GM21390 (cell line): ENCODE data around the gene CTSD.

ENCODE experiments used
- ATAC-seq: cut with Tn5 transposase; IDR thresholded peaks from one replicate; pipeline ENCODE4 v1.9.1; 2021; ENCODE audit not compliant: unreplicated experiment

Gene CTSD

DNA sequence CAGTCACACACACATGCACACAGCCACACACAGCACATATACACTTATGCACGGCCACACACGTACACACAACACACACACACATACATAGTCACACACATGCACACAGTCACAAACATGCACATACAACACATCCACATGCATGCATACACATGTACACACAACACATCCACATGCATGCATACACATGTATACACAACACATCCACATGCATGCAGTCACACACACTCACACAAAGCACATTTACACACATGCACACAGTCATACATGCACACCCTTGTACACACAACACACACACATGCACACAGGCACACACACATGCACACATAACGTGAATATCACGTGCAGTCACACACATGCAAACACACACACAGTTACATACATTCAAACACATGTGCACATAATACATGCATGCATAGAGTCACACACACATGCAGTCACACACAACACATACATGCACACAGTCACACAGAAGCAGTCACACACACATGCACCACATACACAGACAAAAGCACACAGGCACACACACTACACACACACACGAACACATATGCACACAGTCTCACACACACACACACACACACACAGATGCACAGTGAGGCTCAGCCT is 32.2 kb downstream of the CTSD start:
- no peak for ATAC-seq

- ATAC-seq = no peak
Observed at GRCh38 chr11:1730059-1730629, 33.6 kb downstream of the CTSD start.

DNA sequence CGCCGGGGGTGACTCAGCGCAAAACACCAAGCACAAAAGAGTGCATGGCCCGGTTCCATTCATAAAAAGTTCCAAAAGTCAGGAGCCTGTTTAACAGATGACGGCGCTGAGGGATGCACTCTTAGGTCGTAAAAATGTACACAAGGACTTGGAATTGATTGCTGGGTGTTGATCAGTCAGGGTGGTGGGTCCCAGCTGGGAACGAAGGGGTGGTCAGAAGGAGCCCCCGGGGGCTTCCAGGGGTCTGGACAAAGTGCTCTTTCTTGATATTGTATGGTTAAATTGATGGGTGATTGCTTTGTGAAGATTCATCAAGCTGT is 34.1 kb downstream of the CTSD start:
- ATAC-seq = no peak

- ATAC-seq = no peak
Observed at GRCh38 chr11:1728931-1729691, 34.6 kb downstream of the CTSD start.

DNA sequence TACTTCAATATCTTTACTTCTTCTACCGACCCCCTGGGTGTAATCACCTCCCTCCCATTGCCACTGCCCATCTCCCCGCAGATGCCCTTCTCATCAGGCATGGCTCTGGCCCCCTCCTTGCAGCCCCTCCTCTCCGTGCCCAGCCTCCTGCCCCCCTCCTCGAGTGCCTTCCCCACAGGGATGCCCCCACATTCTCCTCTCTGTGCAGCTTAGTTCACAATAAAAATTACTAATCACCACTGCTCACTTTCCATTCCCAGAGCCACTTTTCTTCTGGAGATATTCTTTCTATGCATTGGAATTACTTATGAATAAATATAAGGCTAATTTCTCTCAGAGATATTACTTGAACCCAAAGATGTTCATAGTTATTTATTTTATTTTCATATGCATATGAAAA is 35.4 kb downstream of the CTSD start:
- ATAC-seq = no peak

- no peak for ATAC-seq
Observed at GRCh38 chr11:1727861-1728260, 35.9 kb downstream of the CTSD start.

GRCh38 chr11:1727096-1727690 is 36.5 kb downstream of the CTSD start:
- ATAC-seq = no peak

DNA sequence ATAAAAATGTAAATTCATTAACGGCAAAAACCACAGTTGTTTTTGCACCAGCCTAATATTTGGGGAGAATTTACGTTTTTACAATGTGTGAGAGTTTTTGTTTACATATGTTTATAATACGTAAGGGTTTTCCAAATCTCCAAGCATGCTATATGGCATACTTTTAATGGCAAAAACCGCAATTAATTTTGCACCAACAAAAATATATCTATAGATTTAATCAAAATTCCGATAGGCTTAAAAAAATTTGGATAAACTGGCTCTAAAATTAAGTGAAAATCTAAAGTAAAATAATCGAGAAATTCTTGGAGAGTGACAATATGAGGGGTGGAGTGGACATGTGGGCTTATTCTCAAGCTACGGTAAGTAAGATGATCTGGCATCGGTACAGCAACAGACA is 43.9 kb downstream of the CTSD start:
- no peak for ATAC-seq

DNA sequence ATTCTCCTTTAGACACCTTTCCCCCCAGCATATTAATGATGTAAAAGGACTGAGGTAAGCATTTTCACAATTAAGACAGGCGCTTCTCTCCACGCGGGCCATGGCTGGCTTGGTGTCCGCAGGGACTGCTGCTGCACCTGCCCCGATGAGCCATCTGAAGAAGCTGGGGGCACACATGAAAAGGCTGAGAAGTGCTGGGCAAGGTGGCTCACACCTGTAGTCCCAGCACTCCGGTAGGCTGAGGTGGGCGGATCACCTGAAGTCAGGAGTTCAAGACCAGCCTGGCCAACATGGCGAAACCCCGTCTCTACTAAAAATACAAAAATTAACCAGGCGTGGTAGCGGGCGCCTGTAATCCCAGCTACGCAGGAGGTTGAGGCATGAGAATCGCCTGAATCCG is 45.4 kb downstream of the CTSD start:
- ATAC-seq = no peak

- ATAC-seq = no peak
Observed at GRCh38 chr11:1717745-1718144, 46.0 kb downstream of the CTSD start.

DNA sequence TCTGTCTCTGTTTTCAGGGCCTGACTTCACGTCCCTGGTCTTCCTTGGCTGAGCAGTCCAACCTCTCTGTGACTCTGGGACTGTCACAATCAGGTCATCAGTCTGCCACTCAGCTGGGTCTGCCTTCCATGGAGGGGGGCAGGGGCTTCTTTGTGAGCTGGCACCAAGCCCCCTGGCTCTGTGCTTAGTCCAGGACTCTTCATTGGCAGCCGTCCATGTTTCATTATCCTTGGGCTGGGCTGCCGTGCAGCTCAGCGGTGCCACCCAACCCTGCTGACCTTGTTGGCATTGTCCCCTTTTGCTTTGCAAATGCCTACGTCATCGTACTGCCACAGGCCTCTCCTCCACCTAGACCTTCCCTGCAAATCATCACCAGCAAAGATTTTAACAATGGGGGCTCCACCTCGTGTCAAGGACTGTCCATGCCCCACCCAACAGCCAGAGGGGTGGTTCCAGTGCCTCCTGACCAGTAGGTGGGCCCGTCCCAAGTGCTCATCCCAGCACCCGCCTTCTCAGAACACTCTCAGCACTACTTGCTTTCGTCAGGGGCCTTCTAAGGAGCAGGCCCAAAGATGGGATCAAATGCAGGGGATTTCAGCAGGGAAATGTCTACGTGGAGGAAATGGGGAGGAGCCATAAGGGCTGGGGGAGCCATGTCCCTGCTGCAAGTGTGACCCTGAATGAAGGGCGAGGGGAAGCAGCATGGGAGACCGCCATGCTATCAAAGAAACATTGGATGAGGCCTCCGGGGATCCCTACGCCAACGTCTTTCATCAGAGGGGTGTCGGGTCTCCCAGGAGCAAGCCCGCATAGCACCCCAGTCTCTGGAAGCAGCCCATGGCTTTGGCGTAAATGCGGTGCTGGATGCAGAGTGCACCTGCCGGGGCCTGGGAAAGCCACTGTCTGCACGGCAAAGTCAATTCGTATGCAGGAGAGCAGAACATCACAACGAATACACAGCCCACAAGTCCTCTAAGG is 48.5 kb downstream of the CTSD start:
- no peak for ATAC-seq

DNA sequence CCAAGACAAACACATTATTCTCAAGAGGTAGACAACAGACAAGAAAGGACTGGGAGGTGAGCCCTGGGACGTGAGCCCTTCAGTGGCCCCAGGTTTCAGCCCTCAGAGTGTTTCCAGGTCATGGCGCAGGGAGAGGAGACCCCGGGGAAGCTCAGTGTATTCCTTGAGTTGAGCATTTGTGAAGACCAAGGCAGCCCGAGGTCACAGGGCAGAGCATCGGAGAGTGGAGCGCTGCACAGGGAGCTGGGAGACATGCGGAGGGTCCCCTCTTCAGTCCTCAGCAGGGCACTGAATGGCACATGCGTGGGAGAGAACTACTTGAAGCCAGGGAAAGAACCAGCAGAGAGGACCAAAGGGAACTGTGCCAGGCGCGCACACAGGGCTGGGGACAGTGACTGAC is 55.0 kb downstream of the CTSD start:
- no peak for ATAC-seq

DNA sequence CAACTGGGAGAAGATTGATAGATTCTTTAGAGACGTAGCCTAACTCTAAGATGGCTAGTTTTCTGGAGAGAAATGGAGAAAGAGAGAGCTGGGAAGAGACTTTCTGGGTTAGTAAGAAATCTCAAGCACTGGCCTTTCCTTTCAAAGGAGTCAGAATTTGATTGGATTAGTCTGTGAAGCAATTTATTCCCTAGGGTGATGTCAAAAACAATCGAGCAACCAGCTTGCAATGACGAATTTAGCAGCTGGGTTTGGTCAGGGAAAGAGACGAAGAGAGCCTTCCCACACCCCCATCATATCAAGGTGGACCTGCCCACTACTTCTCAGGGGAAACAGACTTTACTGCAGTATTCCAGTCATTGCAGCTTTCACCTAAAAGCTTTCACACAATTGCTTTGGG is 56.0 kb downstream of the CTSD start:
- no peak for ATAC-seq

GRCh38 chr11:1706634-1707400 is 56.9 kb downstream of the CTSD start:
- no peak for ATAC-seq

DNA sequence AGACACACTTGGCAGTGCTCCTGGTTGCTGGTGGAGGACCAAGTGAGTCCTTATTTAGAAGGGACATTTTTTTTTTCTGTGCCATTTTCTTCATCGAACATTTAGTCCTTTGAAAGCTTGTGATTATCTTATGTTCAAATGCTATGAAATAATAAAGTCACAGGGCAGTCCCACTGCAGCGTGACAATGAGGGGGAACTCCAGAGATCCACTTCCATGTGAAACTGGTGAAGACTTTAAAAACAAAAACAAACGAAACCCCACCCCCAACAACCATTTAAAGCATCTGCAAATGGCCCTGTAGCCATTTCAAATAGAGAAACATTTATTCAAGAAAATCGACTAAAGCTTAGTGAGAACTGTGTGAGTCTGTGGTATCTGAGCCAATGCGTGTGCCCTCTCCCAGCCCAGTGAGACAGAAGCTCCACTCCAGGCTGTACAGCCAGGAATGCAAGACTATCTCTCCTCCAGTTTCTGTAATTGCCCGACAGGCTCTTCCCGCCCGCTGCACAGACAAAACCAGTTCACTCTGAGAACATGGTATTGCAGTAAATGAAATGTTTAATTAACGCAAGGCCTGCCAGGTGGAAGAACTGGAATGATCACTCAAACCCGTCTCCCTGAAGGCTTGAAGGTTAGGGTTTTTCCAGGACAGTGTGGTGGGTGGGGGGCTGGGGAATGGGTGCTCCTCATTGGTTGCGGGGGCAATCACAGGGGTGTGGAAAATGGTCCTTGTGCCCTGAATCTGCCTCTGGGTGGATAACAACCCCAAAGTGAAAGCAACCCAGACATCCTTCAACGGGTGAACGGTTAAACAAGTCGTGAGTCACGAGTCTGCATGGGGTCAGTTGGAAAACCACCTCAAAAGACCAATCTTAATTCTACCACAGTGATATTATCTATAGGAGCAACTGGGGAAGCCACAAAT is 58.3 kb downstream of the CTSD start:
- ATAC-seq = no peak

DNA sequence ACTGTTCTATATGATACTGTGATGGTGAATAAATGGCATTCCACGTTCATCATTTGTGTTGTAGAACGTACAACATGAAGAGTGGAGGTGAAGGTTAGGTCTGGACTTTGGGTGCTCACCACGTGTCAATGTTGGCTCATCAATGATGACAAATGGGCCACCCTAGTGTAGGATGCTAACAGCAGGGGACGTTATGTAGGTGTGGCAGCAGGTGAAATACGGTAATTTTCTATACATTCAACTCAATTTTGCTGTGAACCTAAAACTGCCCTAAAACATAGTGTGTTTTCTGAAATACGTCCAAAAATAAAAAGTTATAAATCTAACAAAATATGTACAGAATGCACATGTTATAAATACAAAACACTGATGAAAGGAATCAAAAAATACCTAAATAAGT is 60.6 kb downstream of the CTSD start:
- no peak for ATAC-seq
